Measurements from ENCODE around the gene SLC7A7. TPM values are rescaled to one million over a fixed set of nuclear protein-coding genes. Genes with fewer than 3 reads are reported as not detected.
A peak's percentile ranks its signal among the peaks of the same experiment; 100 is the strongest.

Gene SLC7A7
- total RNA-seq, 1 donor from 2014 or later = 0.79 TPM

- FAIRE-seq (no peak), DNase-seq (ENCODE audit: low read depth) (peak; percentile 90)
- TF ChIP-seq, protein P1, sequence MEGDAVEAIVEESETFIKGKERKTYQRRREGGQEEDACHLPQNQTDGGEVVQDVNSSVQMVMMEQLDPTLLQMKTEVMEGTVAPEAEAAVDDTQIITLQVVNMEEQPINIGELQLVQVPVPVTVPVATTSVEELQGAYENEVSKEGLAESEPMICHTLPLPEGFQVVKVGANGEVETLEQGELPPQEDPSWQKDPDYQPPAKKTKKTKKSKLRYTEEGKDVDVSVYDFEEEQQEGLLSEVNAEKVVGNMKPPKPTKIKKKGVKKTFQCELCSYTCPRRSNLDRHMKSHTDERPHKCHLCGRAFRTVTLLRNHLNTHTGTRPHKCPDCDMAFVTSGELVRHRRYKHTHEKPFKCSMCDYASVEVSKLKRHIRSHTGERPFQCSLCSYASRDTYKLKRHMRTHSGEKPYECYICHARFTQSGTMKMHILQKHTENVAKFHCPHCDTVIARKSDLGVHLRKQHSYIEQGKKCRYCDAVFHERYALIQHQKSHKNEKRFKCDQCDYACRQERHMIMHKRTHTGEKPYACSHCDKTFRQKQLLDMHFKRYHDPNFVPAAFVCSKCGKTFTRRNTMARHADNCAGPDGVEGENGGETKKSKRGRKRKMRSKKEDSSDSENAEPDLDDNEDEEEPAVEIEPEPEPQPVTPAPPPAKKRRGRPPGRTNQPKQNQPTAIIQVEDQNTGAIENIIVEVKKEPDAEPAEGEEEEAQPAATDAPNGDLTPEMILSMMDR (IDR thresholded peaks at IDR 0.05; ENCODE audit: insufficient read depth, low read length, severe bottlenecking) = no peak
- no peaks in the 10 kb centered on the region for H3K27me3 ChIP-seq (ENCODE audit: control insufficient read depth, insufficient read depth, low read length)
- H3K36me3 ChIP-seq (ENCODE audit: control insufficient read depth, insufficient read depth, low read length) = peaks cover 35% of the 10 kb centered on the region
- H3K4me3 ChIP-seq (ENCODE audit: low read depth, low read length) = peak overlapping the region; percentile 68
Measured at GRCh38 chr14:22839159-22839779, 24.0 kb upstream of the SLC7A7 start.

- DNase-seq (ENCODE audit: low read depth) (peak; percentile 44), FAIRE-seq (no peak)
- peak overlapping the region; percentile 68 for H3K4me3 ChIP-seq (ENCODE audit: low read depth, low read length)
- no peaks in the 10 kb centered on the region for H3K27me3 ChIP-seq (ENCODE audit: control insufficient read depth, insufficient read depth, low read length)
- TF ChIP-seq, protein P1 (IDR thresholded peaks at IDR 0.05; ENCODE audit: insufficient read depth, low read length, severe bottlenecking) = no peak
- H3K36me3 ChIP-seq (ENCODE audit: control insufficient read depth, insufficient read depth, low read length) = peaks cover 34% of the 10 kb centered on the region
Measured at GRCh38 chr14:22838631-22839041, 23.4 kb upstream of the SLC7A7 start.

- FAIRE-seq (no peak), DNase-seq (ENCODE audit: low read depth) (peak; percentile 46)
- Histone ChIP-seq H3K36me3 (ENCODE audit: control insufficient read depth, insufficient read depth, low read length) (peaks cover 31% of the 10 kb centered on the region), H3K4me3 (ENCODE audit: low read depth, low read length) (peak overlapping the region; percentile 68), H3K27me3 (ENCODE audit: control insufficient read depth, insufficient read depth, low read length) (no peaks in the 10 kb centered on the region)
- TF ChIP-seq, protein P1 (IDR thresholded peaks at IDR 0.05; ENCODE audit: insufficient read depth, low read length, severe bottlenecking) = no peak
Measured at GRCh38 chr14:22837750-22838538, 22.7 kb upstream of the SLC7A7 start.

DNA sequence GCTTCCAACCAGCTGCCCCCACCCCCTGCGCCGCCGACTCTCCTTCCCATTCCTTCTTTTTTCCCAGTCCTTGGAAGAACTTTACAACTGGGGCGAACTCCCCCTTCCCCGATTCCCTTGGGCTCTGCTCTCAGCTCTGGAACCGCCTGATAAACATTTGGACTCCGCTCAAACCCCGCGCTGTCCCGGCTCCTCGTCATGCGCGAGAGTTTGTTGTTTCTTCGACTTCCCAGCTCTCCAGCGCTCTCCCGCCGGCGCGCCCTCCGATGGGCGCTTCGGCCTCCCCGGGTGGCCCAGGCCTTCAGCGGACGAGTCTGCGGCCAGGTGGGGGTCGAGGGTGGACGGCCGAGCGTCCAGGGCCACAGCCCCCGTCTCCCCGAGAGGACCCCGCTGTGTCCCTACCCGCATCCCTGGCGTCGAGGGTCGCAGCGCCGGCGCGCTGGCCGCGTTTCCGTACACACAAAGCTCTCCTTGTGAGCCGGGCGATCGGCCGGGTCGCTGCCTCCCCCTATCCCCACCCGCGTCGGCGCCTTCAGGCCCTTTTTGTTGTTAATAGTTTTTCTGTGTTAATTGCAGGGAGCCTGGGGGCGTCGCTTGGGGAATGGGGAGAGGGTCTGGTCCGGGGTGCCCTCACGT is 22.0 kb upstream of the SLC7A7 start:
- DNase-seq (ENCODE audit: low read depth) (no peak), FAIRE-seq (no peak)
- TF ChIP-seq, protein P1 (IDR thresholded peaks at IDR 0.05; ENCODE audit: insufficient read depth, low read length, severe bottlenecking) = peak; percentile 11
- H3K4me3 ChIP-seq (ENCODE audit: low read depth, low read length) = peak overlapping the region; percentile 68
- no peaks in the 10 kb centered on the region for H3K27me3 ChIP-seq (ENCODE audit: control insufficient read depth, insufficient read depth, low read length)
- peaks cover 24% of the 10 kb centered on the region for H3K36me3 ChIP-seq (ENCODE audit: control insufficient read depth, insufficient read depth, low read length)

GRCh38 chr14:22836301-22837113 is 21.3 kb upstream of the SLC7A7 start, which contains the start of gene MMP14:
Gene MMP14, plus strand, starts transcription at chr14:22836585. Its CDS starts 233 bp downstream, at chr14:22836818.
- Histone ChIP-seq H3K36me3 (ENCODE audit: control insufficient read depth, insufficient read depth, low read length) (peaks cover 17% of the 10 kb centered on the region), H3K4me3 (ENCODE audit: low read depth, low read length) (peak within 1 kb of the TSS; percentile 68), H3K27me3 (ENCODE audit: control insufficient read depth, insufficient read depth, low read length) (no peaks in the 10 kb centered on the region)
- peak; percentile 50 for DNase-seq (ENCODE audit: low read depth)
- FAIRE-seq = no peak
- TF ChIP-seq, protein P1 (IDR thresholded peaks at IDR 0.05; ENCODE audit: insufficient read depth, low read length, severe bottlenecking) = peak; percentile 3

Data from bronchial epithelial cell (primary cell).